Measurements from ENCODE around the gene ESCO1. TPM values are rescaled to one million over a fixed set of nuclear protein-coding genes. Genes with fewer than 3 reads are reported as not detected.

ESCO1 gene
- total RNA-seq, 4 donors from 2014 or later: 13.3 to 35.7 (median 22.9) TPM

DNA sequence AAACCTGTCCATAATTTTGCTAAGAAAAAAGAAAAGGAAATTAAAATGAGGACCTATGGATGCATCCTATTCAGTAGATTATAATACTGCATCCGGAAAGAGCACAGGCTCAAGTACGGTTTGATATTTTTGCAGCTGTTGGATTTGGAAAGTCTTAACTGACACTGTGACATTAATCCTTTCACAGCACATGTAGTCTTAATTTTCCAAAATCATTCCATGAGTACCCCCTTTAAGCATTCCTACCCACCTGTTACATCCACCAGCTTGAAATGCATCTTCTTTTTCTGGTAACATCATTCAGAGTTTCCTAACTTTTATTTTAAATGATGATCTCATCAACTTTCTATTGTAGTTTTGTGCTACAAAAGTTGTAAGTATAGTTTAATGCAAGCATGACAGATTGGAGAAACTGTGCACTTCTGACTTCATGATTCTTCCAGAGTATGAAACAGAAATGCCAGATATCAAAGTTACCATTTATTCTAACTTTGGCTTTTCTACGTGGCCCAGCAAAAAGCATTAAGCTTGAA is 113.5 kb downstream of the ESCO1 start:
- TF ChIP-seq, protein P1, sequence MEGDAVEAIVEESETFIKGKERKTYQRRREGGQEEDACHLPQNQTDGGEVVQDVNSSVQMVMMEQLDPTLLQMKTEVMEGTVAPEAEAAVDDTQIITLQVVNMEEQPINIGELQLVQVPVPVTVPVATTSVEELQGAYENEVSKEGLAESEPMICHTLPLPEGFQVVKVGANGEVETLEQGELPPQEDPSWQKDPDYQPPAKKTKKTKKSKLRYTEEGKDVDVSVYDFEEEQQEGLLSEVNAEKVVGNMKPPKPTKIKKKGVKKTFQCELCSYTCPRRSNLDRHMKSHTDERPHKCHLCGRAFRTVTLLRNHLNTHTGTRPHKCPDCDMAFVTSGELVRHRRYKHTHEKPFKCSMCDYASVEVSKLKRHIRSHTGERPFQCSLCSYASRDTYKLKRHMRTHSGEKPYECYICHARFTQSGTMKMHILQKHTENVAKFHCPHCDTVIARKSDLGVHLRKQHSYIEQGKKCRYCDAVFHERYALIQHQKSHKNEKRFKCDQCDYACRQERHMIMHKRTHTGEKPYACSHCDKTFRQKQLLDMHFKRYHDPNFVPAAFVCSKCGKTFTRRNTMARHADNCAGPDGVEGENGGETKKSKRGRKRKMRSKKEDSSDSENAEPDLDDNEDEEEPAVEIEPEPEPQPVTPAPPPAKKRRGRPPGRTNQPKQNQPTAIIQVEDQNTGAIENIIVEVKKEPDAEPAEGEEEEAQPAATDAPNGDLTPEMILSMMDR (IDR thresholded peaks at IDR 0.05): no peak
- no peak for TF ChIP-seq POLR2A (IDR thresholded peaks at IDR 0.05)
- H3K27me3 ChIP-seq: no peaks in the 10 kb centered on the region
- H3K9me3 ChIP-seq: no peaks in the 10 kb centered on the region
- intact Hi-C loops (cut with DNase I; ENCODE audit: low total_unique reads): no loop called here
- no peaks in the 10 kb centered on the region for H3K4me1 ChIP-seq
- H3K27ac ChIP-seq: no peak overlapping the region
- no peaks in the 10 kb centered on the region for H3K36me3 ChIP-seq
- DNase-seq: no peak
- no peak overlapping the region for H3K4me3 ChIP-seq

- no peak for DNase-seq
- no peaks in the 10 kb centered on the region for H3K4me1 ChIP-seq
- H3K9me3 ChIP-seq: no peaks in the 10 kb centered on the region
- H3K27me3 ChIP-seq: no peaks in the 10 kb centered on the region
- no peak for TF ChIP-seq POLR2A (IDR thresholded peaks at IDR 0.05)
- TF ChIP-seq, protein P1 (IDR thresholded peaks at IDR 0.05): no peak
- H3K4me3 ChIP-seq: no peak overlapping the region
- H3K36me3 ChIP-seq: no peaks in the 10 kb centered on the region
- H3K27ac ChIP-seq: no peak overlapping the region
- intact Hi-C loops (cut with DNase I; ENCODE audit: low total_unique reads): no loop called here
These were observed 115.5 kb downstream of the ESCO1 start for GRCh38 chr18:21484851-21485636.

DNA sequence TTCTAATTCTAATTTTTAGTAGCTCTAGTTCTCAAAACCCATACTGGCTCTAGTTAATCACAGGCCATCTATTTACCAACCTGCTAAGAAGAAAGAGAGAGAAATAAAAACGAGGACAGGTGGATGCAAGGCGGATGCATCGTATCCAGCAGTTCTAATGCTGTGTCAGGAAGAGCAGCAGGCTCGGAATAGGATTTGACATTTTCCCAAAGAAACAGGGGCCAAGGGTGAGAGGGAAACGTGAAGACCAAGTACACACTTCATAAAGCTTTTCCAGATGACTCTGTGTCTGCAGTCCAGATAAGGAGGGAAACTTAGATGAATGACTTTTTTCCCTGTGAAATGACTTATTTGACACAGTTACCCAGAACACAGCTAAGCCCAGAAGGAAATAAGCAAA is 117.5 kb downstream of the ESCO1 start:
- H3K36me3 ChIP-seq: no peaks in the 10 kb centered on the region
- H3K9me3 ChIP-seq: no peaks in the 10 kb centered on the region
- intact Hi-C loops (cut with DNase I; ENCODE audit: low total_unique reads): no loop called here
- TF ChIP-seq POLR2A (IDR thresholded peaks at IDR 0.05): no peak
- TF ChIP-seq, protein P1 (IDR thresholded peaks at IDR 0.05): no peak
- no peak for DNase-seq
- no peaks in the 10 kb centered on the region for H3K4me1 ChIP-seq
- H3K4me3 ChIP-seq: no peak overlapping the region
- H3K27ac ChIP-seq: no peak overlapping the region
- H3K27me3 ChIP-seq: no peaks in the 10 kb centered on the region

GRCh38 chr18:21481739-21482138 is 118.8 kb downstream of the ESCO1 start:
- H3K4me3 ChIP-seq: no peak overlapping the region
- H3K27ac ChIP-seq: no peak overlapping the region
- H3K27me3 ChIP-seq: no peaks in the 10 kb centered on the region
- H3K36me3 ChIP-seq: no peaks in the 10 kb centered on the region
- H3K9me3 ChIP-seq: no peaks in the 10 kb centered on the region
- no peak for TF ChIP-seq POLR2A (IDR thresholded peaks at IDR 0.05)
- TF ChIP-seq, protein P1 (IDR thresholded peaks at IDR 0.05): no peak
- intact Hi-C loops (cut with DNase I; ENCODE audit: low total_unique reads): no loop called here
- no peak for DNase-seq
- H3K4me1 ChIP-seq: no peaks in the 10 kb centered on the region

GRCh38 chr18:21479721-21480120 is 120.8 kb downstream of the ESCO1 start:
- intact Hi-C loops (cut with DNase I; ENCODE audit: low total_unique reads): no loop called here
- Histone ChIP-seq H3K27me3 (no peaks in the 10 kb centered on the region), H3K27ac (no peak overlapping the region), H3K36me3 (no peaks in the 10 kb centered on the region), H3K9me3 (no peaks in the 10 kb centered on the region), H3K4me3 (no peak overlapping the region), H3K4me1 (no peaks in the 10 kb centered on the region)
- DNase-seq: no peak
- TF ChIP-seq, protein P1 (IDR thresholded peaks at IDR 0.05): no peak
- TF ChIP-seq POLR2A (IDR thresholded peaks at IDR 0.05): no peak

All from uterus (tissue), 4 donors.